Caco-2 (cell line): ENCODE measurements around the gene QPCT. TPM values are rescaled to one million over a fixed set of nuclear protein-coding genes. Genes with fewer than 3 reads are reported as not detected.

ENCODE experiments used
- BruUV-seq: library from RNA; stranded (reverse); fragments of 400-500 nt; replicated peaks from 2 replicates; lab custom pipeline; 2021; lab: Mats Ljungman, UMichigan
- CTCF ChIA-PET: fragments of 300-600 bp; sonication (Branson Sonifier 250); formaldehyde crosslinking; loops from one replicate; lab custom pipeline; 2022; ENCODE audit warnings: antibody characterized with exemption; lab: Charles Lee
- POLR2A ChIA-PET: fragments of 300-600 bp; sonication (Branson Sonifier 250); formaldehyde crosslinking; loops from one replicate; lab custom pipeline; 2022; ENCODE audit warnings: antibody characterized with exemption; lab: Charles Lee
- DNase-seq, 2 experiments: peaks; one replicate each; pipeline versions ENCODE4 v3.0.0 to v3.0.0-alpha.2; 2020 to 2022
- H3K27me3 ChIP-seq: replicated peaks from 2 replicates; pipeline ENCODE4 v1.6.0; 2011; ENCODE audit warnings: low read length; ENCODE audit not compliant: control insufficient read depth, insufficient read depth
- H3K36me3 ChIP-seq: 2 replicates; pipeline ENCODE4 v1.5.1; 2011; ENCODE audit warnings: low read length; ENCODE audit not compliant: control insufficient read depth, insufficient read depth
- H3K4me1 ChIP-seq: fragments of 250-450 bp; sonication (Bioruptor Pico); 2 replicates; pipeline ENCODE4 v1.5.1; 2020; ENCODE audit warnings: mild to moderate bottlenecking
- H3K4me3 ChIP-seq: 2 replicates; pipeline ENCODE4 v1.5.1; 2011; ENCODE audit warnings: low read depth, mild to moderate bottlenecking, control low read depth, low read length
- H3K9me3 ChIP-seq: fragments of 250-450 bp; sonication (Bioruptor Pico); 2 replicates; pipeline ENCODE4 v1.5.1; 2020; ENCODE audit warnings: mild to moderate bottlenecking, moderate library complexity
- H3K27ac Mint-ChIP-seq: one replicate; pipeline ENCODE4 v1.8.0; 2022; ENCODE audit warnings: mixed read lengths; ENCODE audit not compliant: unreplicated experiment
- H3K27me3 Mint-ChIP-seq: one replicate; pipeline ENCODE4 v1.8.0; 2022; ENCODE audit warnings: mixed read lengths; ENCODE audit not compliant: insufficient read depth, unreplicated experiment
- H3K36me3 Mint-ChIP-seq: one replicate; pipeline ENCODE4 v1.8.0; 2022; ENCODE audit warnings: mild to moderate bottlenecking, mixed read lengths; ENCODE audit not compliant: insufficient read depth, unreplicated experiment
- H3K4me1 Mint-ChIP-seq: one replicate; pipeline ENCODE4 v1.8.0; 2022; ENCODE audit warnings: low read depth, mixed read lengths; ENCODE audit not compliant: unreplicated experiment
- H3K4me3 Mint-ChIP-seq: one replicate; pipeline ENCODE4 v1.8.0; 2022; ENCODE audit warnings: mild to moderate bottlenecking, moderate library complexity, mixed read lengths; ENCODE audit not compliant: unreplicated experiment
- H3K9me3 Mint-ChIP-seq: one replicate; pipeline ENCODE4 v1.8.0; 2022; ENCODE audit warnings: mixed read lengths; ENCODE audit not compliant: unreplicated experiment
- intact Hi-C: fragments of 100-400 bp; cut with micrococcal nuclease; formaldehyde crosslinking; loops from one replicate; pipeline ENCODE4 v1.10.0; 2022; ENCODE audit not compliant: unreplicated experiment
- total RNA-seq: library from RNA; stranded (reverse); gene quantifications from 2 replicates; pipeline ENCODE4 v1.2.3, GENCODE V29; 2022
- TF ChIP-seq, protein P1 (sequence below), 2 experiments: fragments of 200-600 bp in 1 of 2; IDR thresholded peaks; 1 replicate in 1 of 2; 2 replicates in 1 of 2; pipeline versions ENCODE4 v1.5.1 to v1.8.0; 2011 to 2022; ENCODE audit warnings: antibody characterized with exemption in 1 of 2, control low read depth in 1 of 2, inconsistent platforms in 1 of 2, low read depth in 1 of 2, low read length in 1 of 2, mild to moderate bottlenecking in 1 of 2, moderate library complexity in 1 of 2; ENCODE audit not compliant: insufficient read depth in 1 of 2, severe bottlenecking in 1 of 2, unreplicated experiment in 1 of 2

QPCT gene
- total RNA-seq, 1 experiment from 2014 or later: 4.7 TPM

DNA sequence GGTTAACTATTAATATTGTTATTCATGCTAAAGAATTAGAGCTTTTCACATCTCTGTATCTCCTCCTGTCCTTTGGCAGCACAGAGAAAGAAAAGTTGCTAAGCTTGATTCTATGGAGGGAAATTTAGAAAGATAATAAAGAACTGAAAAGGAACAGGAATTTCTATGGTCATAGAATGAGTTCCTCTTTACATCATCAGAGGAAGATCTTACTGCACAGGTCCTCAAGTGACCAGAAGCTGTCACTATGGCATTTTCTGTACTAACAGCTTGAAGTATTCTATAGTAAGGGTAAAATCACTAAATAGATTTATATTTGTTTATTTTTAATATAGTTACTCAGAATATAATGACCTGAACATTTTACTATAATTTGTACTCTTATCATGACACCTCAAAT, 13.7 kb upstream of the QPCT start:
- Mint-ChIP-seq H3K36me3 (no peaks in the 10 kb centered on the region), H3K9me3 (no peaks in the 10 kb centered on the region), H3K4me3 (no peak overlapping the region), H3K27me3 (no peaks in the 10 kb centered on the region), H3K4me1 (peaks cover 19% of the 10 kb centered on the region), H3K27ac (no peak overlapping the region)
- no peak for DNase-seq
- Histone ChIP-seq H3K9me3 (no peaks in the 10 kb centered on the region), H3K36me3 (no peaks in the 10 kb centered on the region), H3K4me3 (no peak overlapping the region), H3K27me3 (no peaks in the 10 kb centered on the region), H3K4me1 (peaks cover 13% of the 10 kb centered on the region; the same call in 1 of the 2 replicates)
- intact Hi-C loops: no loop called here
- BruUV-seq: no TSS peak
- TF ChIP-seq, protein P1, sequence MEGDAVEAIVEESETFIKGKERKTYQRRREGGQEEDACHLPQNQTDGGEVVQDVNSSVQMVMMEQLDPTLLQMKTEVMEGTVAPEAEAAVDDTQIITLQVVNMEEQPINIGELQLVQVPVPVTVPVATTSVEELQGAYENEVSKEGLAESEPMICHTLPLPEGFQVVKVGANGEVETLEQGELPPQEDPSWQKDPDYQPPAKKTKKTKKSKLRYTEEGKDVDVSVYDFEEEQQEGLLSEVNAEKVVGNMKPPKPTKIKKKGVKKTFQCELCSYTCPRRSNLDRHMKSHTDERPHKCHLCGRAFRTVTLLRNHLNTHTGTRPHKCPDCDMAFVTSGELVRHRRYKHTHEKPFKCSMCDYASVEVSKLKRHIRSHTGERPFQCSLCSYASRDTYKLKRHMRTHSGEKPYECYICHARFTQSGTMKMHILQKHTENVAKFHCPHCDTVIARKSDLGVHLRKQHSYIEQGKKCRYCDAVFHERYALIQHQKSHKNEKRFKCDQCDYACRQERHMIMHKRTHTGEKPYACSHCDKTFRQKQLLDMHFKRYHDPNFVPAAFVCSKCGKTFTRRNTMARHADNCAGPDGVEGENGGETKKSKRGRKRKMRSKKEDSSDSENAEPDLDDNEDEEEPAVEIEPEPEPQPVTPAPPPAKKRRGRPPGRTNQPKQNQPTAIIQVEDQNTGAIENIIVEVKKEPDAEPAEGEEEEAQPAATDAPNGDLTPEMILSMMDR (IDR thresholded peaks at IDR 0.05; ENCODE audit: insufficient read depth in 1 of 2, low read depth in 1 of 2, low read length in 1 of 2, severe bottlenecking in 1 of 2, unreplicated experiment in 1 of 2): no peak
- POLR2A ChIA-PET: interaction anchor here (0.7 kb wide), 1 partner anchor 20 kb away, joined by 3 read pairs; no protein-coding TSS in a partner anchor
- CTCF ChIA-PET: no interaction called here

DNA sequence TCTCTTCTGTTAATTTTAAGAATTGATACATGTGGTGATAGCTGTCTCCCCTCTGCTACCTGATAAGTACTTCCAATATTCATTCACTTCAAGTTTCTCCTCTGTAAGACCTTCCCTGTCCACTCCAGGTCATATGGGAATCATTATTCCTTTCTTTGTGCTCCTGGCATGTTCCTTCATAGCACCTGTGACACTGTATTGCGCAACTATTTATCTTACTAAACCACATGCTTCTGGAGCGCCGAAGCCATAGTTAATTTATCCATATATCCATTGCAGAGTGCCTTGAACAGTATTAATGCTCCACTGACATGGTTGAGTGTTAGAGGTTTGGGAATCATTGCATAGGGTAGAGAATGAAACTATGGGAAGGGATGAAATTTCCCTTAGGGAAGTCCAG, 11.9 kb upstream of the QPCT start:
- DNase-seq: no peak
- no TSS peak for BruUV-seq

DNA sequence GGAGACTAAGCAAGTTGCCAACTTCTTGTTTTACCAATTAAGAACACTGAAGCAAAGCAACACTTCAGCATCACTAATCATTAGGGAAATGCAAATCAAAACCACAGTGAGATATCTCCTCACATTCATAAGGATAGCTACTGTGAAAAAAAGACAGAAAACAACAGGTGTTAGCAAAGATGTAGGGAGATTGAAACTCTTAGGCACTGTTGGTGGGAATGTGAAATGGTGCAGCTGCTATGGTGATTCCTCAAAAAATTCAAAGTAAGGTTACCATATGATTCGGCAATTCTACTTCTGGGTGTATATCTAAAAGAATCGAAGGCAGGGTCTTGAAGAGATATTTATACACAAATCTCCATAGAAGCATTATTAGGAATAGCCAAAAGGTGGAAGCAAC, 11.2 kb upstream of the QPCT start:
- no peaks in the 10 kb centered on the region for H3K9me3 ChIP-seq
- no TSS peak for BruUV-seq
- no peak for DNase-seq
- Mint-ChIP-seq H3K4me3 (no peak overlapping the region), H3K4me1 (peaks cover 15% of the 10 kb centered on the region), H3K27ac (no peak overlapping the region), H3K36me3 (no peaks in the 10 kb centered on the region), H3K27me3 (no peaks in the 10 kb centered on the region), H3K9me3 (no peaks in the 10 kb centered on the region)
- intact Hi-C loops: no loop called here
- ChIA-PET CTCF (no interaction called here), POLR2A (no interaction called here)
- no peaks in the 10 kb centered on the region for H3K4me1 ChIP-seq
- no peaks in the 10 kb centered on the region for H3K36me3 ChIP-seq
- H3K4me3 ChIP-seq: no peak overlapping the region
- TF ChIP-seq, protein P1 (IDR thresholded peaks at IDR 0.05; ENCODE audit: insufficient read depth in 1 of 2, low read depth in 1 of 2, low read length in 1 of 2, severe bottlenecking in 1 of 2, unreplicated experiment in 1 of 2): no peak
- H3K27me3 ChIP-seq: no peaks in the 10 kb centered on the region

More for the DNA sequence above, 11.9 kb upstream of the QPCT start:
- POLR2A ChIA-PET: no interaction called here
- CTCF ChIA-PET: no interaction called here
- H3K4me1 ChIP-seq: no peaks in the 10 kb centered on the region
- H3K27me3 ChIP-seq: no peaks in the 10 kb centered on the region
- intact Hi-C loops: no loop called here
- H3K4me3 ChIP-seq: no peak overlapping the region
- Mint-ChIP-seq H3K36me3 (no peaks in the 10 kb centered on the region), H3K27ac (no peak overlapping the region), H3K9me3 (no peaks in the 10 kb centered on the region), H3K4me3 (no peak overlapping the region), H3K27me3 (no peaks in the 10 kb centered on the region), H3K4me1 (peaks cover 9% of the 10 kb centered on the region)
- no peaks in the 10 kb centered on the region for H3K36me3 ChIP-seq
- TF ChIP-seq, protein P1 (IDR thresholded peaks at IDR 0.05; ENCODE audit: insufficient read depth in 1 of 2, low read depth in 1 of 2, low read length in 1 of 2, severe bottlenecking in 1 of 2, unreplicated experiment in 1 of 2): no peak
- H3K9me3 ChIP-seq: no peaks in the 10 kb centered on the region
